Measurements from ENCODE around the gene CECR2. TPM values are rescaled to one million over a fixed set of nuclear protein-coding genes. Genes with fewer than 3 reads are reported as not detected.

The CECR2 gene
- total and polyA plus RNA-seq, 2 of the 8 experiments (the other 6 are each of a cell fraction or from before 2014, with no cell fraction given), result 18.3 to 123 TPM

DNA sequence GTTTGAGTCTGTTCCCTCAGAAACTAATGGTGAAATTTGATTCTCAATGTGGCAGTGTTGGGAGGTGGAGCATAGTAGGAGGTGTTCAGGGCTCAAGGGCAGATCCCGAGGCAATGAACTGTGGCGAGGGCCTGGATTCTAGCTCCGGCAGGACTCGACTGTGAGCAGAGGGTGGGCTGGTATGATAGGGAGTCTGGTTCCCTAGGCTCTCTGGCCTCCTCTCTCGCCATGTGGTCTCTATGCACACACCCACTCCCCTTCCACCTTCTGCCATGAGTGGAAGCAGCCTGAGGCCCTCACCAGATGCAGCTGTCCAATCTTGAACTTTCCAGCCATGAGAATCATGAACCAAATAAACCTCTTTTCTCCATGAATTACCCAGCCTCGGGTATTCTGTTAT is 227.0 kb downstream of the CECR2 start:
- Histone ChIP-seq H3K4me2 (ENCODE audit: insufficient read depth in 1 of 2, low read depth in 2 of 2, low read length in 2 of 2) (no peak overlapping the region), H2BK120ac (replicated peaks; ENCODE audit: low read depth, low read length) (no peak overlapping the region), H3K18ac (ENCODE audit: extremely low read depth, low read length) (no peak overlapping the region), H3K56ac (replicated peaks; ENCODE audit: insufficient read length, low read depth, low read length) (no peak overlapping the region), H3K23ac (ENCODE audit: insufficient read length) (no peak overlapping the region), H4K91ac (replicated peaks; ENCODE audit: insufficient read length, low read length) (no peak overlapping the region), H4K5ac (ENCODE audit: insufficient read length, low read depth, low read length) (no peak overlapping the region), H4K8ac (ENCODE audit: extremely low read depth, insufficient read depth, low read length) (no peak overlapping the region), H4K20me1 (replicated peaks in 1 of 2; ENCODE audit: control insufficient read depth in 1 of 2, insufficient read depth in 2 of 2, low read length in 2 of 2) (peaks cover 0 to 6% of the 10 kb centered on the region in 2 experiments), H3K4me3 (ENCODE audit: extremely low read depth in 1 of 4, insufficient read depth in 2 of 4, low read depth in 3 of 4, low read length in 4 of 4) (no peak overlapping the region), H3K4ac (replicated peaks; ENCODE audit: insufficient read length, low read depth, low read length) (no peak overlapping the region), H2BK15ac (ENCODE audit: low read length) (no peak overlapping the region), H3K79me1 (ENCODE audit: low read depth, low read length) (no peaks in the 10 kb centered on the region), H3K36me3 (ENCODE audit: control insufficient read depth in 2 of 4, insufficient read depth in 4 of 4, low read length in 3 of 4) (peaks cover 28 to 77% (median 59%) of the 10 kb centered on the region in 4 experiments), H3K9me3 (ENCODE audit: insufficient read depth in 2 of 2, low read depth in 1 of 2, low read length in 1 of 2) (no peaks in the 10 kb centered on the region), H3K79me2 (ENCODE audit: control insufficient read depth in 1 of 2, insufficient read depth in 2 of 2, low read length in 2 of 2) (no peaks in the 10 kb centered on the region), H3K23me2 (ENCODE audit: low read depth, low read length) (no peaks in the 10 kb centered on the region), H3K27me3 (replicated peaks in 1 of 4; ENCODE audit: control insufficient read depth in 3 of 4, extremely low read depth in 1 of 4, insufficient read depth in 3 of 4, low read length in 3 of 4) (no peaks in the 10 kb centered on the region), H3K4me1 (replicated peaks in 1 of 4; ENCODE audit: control insufficient read depth in 3 of 4, insufficient read depth in 4 of 4, low read length in 3 of 4) (no peaks in the 10 kb centered on the region), H2BK5ac (ENCODE audit: low read depth, low read length) (no peak overlapping the region), H3K9ac (replicated peaks in 1 of 4; ENCODE audit: extremely low read depth in 1 of 4, low read depth in 3 of 4, low read length in 3 of 4) (no peak overlapping the region), H3K27ac (ENCODE audit: low read depth, low read length) (no peak overlapping the region), H2AK5ac (ENCODE audit: low read depth, low read length) (no peak overlapping the region), H2BK20ac (ENCODE audit: low read length) (no peak overlapping the region), H2AFZ (ENCODE audit: low read length) (no peak overlapping the region), H2BK12ac (ENCODE audit: low read depth, low read length) (no peak overlapping the region), H3K14ac (ENCODE audit: insufficient read length) (no peak overlapping the region)
- DNase-seq (ENCODE audit: low read depth in 1 of 2, low spot score in 2 of 2) (no peak), FAIRE-seq (no peak)
- ChIA-PET CTCF (ENCODE audit: partially characterized antibody) (interaction anchor here (0.6 to 1.6 kb wide), 4 partner anchors 10 to 322 kb away, joined by 3 to 4 read pairs (median 4); no protein-coding TSS in a partner anchor), POLR2A (ENCODE audit: partially characterized antibody) (interaction anchor here (2.9 kb wide), 1 partner anchor 11 kb away, joined by 12 read pairs; no protein-coding TSS in a partner anchor)
- 93% methylated on average over 6 of the region's 6 CpGs; no CpG with 5 or more reads in 1 of the 2 experiments for WGBS, 2 experiments (ENCODE audit: extremely low coverage in 1 of 2, insufficient coverage in 1 of 2, insufficient read length in 1 of 2, insufficient replicate concordance in 2 of 2, low coverage in 1 of 2, low lambda C conversion rate in 2 of 2, missing lambda C conversion rate in 1 of 2)
- TF ChIP-seq BRCA1 (IDR thresholded peaks at IDR 0.05; ENCODE audit: low read depth, low read length) (no peak), SIRT6 (IDR thresholded peaks at IDR 0.05; ENCODE audit: low read length) (no peak), ZNF274 (IDR thresholded peaks at IDR 0.05; ENCODE audit: borderline replicate concordance, extremely low read depth, low read length) (no peak), RFX5 (IDR thresholded peaks at IDR 0.05; ENCODE audit: borderline replicate concordance, low read depth, low read length) (no peak), KDM1A (IDR thresholded peaks at IDR 0.05; ENCODE audit: borderline replicate concordance, low read length) (no peak), RXRA (IDR thresholded peaks at IDR 0.05; ENCODE audit: insufficient read depth, low read depth, low read length) (no peak), JUND (IDR thresholded peaks at IDR 0.05; ENCODE audit: low read length) (no peak), FOSL1 (IDR thresholded peaks at IDR 0.05; ENCODE audit: insufficient read depth, low read depth, low read length) (no peak), ATF2 (IDR thresholded peaks at IDR 0.05; ENCODE audit: low read length) (no peak)
- TF ChIP-seq, protein P1, sequence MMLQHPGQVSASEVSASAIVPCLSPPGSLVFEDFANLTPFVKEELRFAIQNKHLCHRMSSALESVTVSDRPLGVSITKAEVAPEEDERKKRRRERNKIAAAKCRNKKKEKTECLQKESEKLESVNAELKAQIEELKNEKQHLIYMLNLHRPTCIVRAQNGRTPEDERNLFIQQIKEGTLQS (IDR thresholded peaks at IDR 0.05; ENCODE audit: insufficient read depth, low read depth, low read length), result no peak
- TF ChIP-seq, protein P2, sequence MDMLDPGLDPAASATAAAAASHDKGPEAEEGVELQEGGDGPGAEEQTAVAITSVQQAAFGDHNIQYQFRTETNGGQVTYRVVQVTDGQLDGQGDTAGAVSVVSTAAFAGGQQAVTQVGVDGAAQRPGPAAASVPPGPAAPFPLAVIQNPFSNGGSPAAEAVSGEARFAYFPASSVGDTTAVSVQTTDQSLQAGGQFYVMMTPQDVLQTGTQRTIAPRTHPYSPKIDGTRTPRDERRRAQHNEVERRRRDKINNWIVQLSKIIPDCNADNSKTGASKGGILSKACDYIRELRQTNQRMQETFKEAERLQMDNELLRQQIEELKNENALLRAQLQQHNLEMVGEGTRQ (IDR thresholded peaks at IDR 0.05; ENCODE audit: low read length), result no peak
